Astrocyte (in vitro differentiated cells and primary cell): ENCODE measurements around the gene OR1I1. TPM values are rescaled to one million over a fixed set of nuclear protein-coding genes. Genes with fewer than 3 reads are reported as not detected.

Experiments
- DNase-seq: peaks from one replicate; pipeline ENCODE4 v3.0.0-alpha.2; 2010; ENCODE audit warnings: low read depth
- FAIRE-seq: peaks from 2 replicates; lab custom pipeline; 2011; peaks lifted over from hg19 to GRCh38; lab: Jason Lieb, UNC
- H2AFZ ChIP-seq: 2 replicates; pipeline ENCODE4 v1.6.0; 2012; ENCODE audit warnings: low read depth, low read length, inconsistent platforms
- H3K27ac ChIP-seq: 2 replicates; pipeline ENCODE4 v1.5.1; 2011; ENCODE audit warnings: low read depth, low read length, inconsistent platforms
- H3K27me3 ChIP-seq: 2 replicates; pipeline ENCODE4 v1.6.0; 2011; ENCODE audit warnings: low read length, inconsistent platforms; ENCODE audit not compliant: insufficient read depth
- H3K36me3 ChIP-seq: 2 replicates; pipeline ENCODE4 v1.5.1; 2011; ENCODE audit warnings: low read length, inconsistent platforms; ENCODE audit not compliant: insufficient read depth
- H3K4me1 ChIP-seq: 2 replicates; pipeline ENCODE4 v1.5.1; 2011; ENCODE audit warnings: low read length, inconsistent platforms; ENCODE audit not compliant: insufficient read depth
- H3K4me2 ChIP-seq: 2 replicates; pipeline ENCODE4 v1.6.0; 2012; ENCODE audit warnings: low read length, inconsistent platforms
- H3K4me3 ChIP-seq: 2 replicates; pipeline ENCODE4 v1.5.1; 2011; ENCODE audit warnings: low read depth, mild to moderate bottlenecking, low read length, inconsistent platforms; ENCODE audit not compliant: insufficient read depth
- H3K79me2 ChIP-seq: 2 replicates; pipeline ENCODE4 v1.6.0; 2012; ENCODE audit warnings: mild to moderate bottlenecking, low read length, inconsistent platforms; ENCODE audit not compliant: insufficient read depth
- H3K9ac ChIP-seq: 2 replicates; pipeline ENCODE4 v1.6.0; 2012; ENCODE audit warnings: mild to moderate bottlenecking, low read length, inconsistent platforms
- H3K9me3 ChIP-seq: 2 replicates; pipeline ENCODE4 v1.5.1; 2012; ENCODE audit warnings: low read depth, mild to moderate bottlenecking, low read length, inconsistent platforms; ENCODE audit not compliant: insufficient read depth
- H4K20me1 ChIP-seq: 2 replicates; pipeline ENCODE4 v1.6.0; 2012; ENCODE audit warnings: low read length, inconsistent platforms; ENCODE audit not compliant: insufficient read depth
- H3K27ac Mint-ChIP-seq: one replicate; pipeline ENCODE4 v1.8.0; 2021; ENCODE audit warnings: mild to moderate bottlenecking, mixed read lengths; ENCODE audit not compliant: unreplicated experiment
- H3K27me3 Mint-ChIP-seq: one replicate; pipeline ENCODE4 v1.8.0; 2021; ENCODE audit warnings: low read depth, mixed read lengths; ENCODE audit not compliant: unreplicated experiment
- H3K36me3 Mint-ChIP-seq: one replicate; pipeline ENCODE4 v1.8.0; 2021; ENCODE audit warnings: low read depth, mixed read lengths; ENCODE audit not compliant: unreplicated experiment
- H3K4me1 Mint-ChIP-seq: one replicate; pipeline ENCODE4 v1.8.0; 2021; ENCODE audit warnings: low read depth, mixed read lengths; ENCODE audit not compliant: unreplicated experiment
- H3K4me3 Mint-ChIP-seq: one replicate; pipeline ENCODE4 v1.8.0; 2021; ENCODE audit warnings: mild to moderate bottlenecking, moderate library complexity, mixed read lengths; ENCODE audit not compliant: unreplicated experiment
- H3K9me3 Mint-ChIP-seq: one replicate; pipeline ENCODE4 v1.8.0; 2021; ENCODE audit warnings: mild to moderate bottlenecking, mixed read lengths; ENCODE audit not compliant: unreplicated experiment
- CTCF ChIP-seq: IDR thresholded peaks from 2 replicates; pipeline ENCODE4 v1.5.1; 2011; ENCODE audit warnings: low read depth, mild to moderate bottlenecking, inconsistent platforms, low read length, moderate library complexity; ENCODE audit not compliant: insufficient read depth
- EZH2 ChIP-seq: IDR thresholded peaks from 2 replicates; pipeline ENCODE4 v1.6.1; 2012; ENCODE audit warnings: mild to moderate bottlenecking, low read length, inconsistent platforms; ENCODE audit not compliant: insufficient read depth
- total RNA-seq: library from RNA; stranded (reverse); gene quantifications from 2 replicates; pipeline ENCODE4 v1.2.1, GENCODE V29; 2021

Gene OR1I1
- total RNA-seq, 1 donor from 2014 or later, result not detected

GRCh38 chr19:15123900-15124299, 41.9 kb downstream of the OR1I1 start:
- H2AFZ ChIP-seq, result no peak overlapping the region
- H3K4me3 ChIP-seq, result no peak overlapping the region
- no peaks in the 10 kb centered on the region for H3K27me3 ChIP-seq
- H3K27ac ChIP-seq, result no peak overlapping the region
- Mint-ChIP-seq H3K9me3 (no peaks in the 10 kb centered on the region), H3K27me3 (peaks cover 1% of the 10 kb centered on the region), H3K4me3 (peak overlapping the region; percentile 98), H3K27ac (peak overlapping the region; percentile 41), H3K36me3 (peaks cover 16% of the 10 kb centered on the region), H3K4me1 (peaks cover 4% of the 10 kb centered on the region)
- H3K4me1 ChIP-seq, result peaks cover 15% of the 10 kb centered on the region
- H3K4me2 ChIP-seq, result peak overlapping the region; percentile 98
- H3K9ac ChIP-seq, result peak overlapping the region; percentile 88
- TF ChIP-seq CTCF (no peak), EZH2 (no peak)
- H3K79me2 ChIP-seq, result peaks cover 20% of the 10 kb centered on the region
- peaks cover under 1% of the 10 kb centered on the region for H3K36me3 ChIP-seq
- no peaks in the 10 kb centered on the region for H3K9me3 ChIP-seq
- FAIRE-seq, result no peak
- peaks cover 7% of the 10 kb centered on the region for H4K20me1 ChIP-seq
- DNase-seq, result no peak

- H3K4me1 ChIP-seq, result peaks cover 15% of the 10 kb centered on the region
- H3K9ac ChIP-seq, result peak overlapping the region; percentile 88
- H4K20me1 ChIP-seq, result peaks cover 7% of the 10 kb centered on the region
- H3K4me1 Mint-ChIP-seq, result peaks cover 4% of the 10 kb centered on the region
- peak overlapping the region; percentile 98 for H3K4me2 ChIP-seq
- no peaks in the 10 kb centered on the region for H3K27me3 ChIP-seq
- peaks cover 2% of the 10 kb centered on the region for H3K27me3 Mint-ChIP-seq
- H3K36me3 ChIP-seq, result no peaks in the 10 kb centered on the region
- TF ChIP-seq CTCF, result no peak
- TF ChIP-seq EZH2, result no peak
- no peaks in the 10 kb centered on the region for H3K9me3 Mint-ChIP-seq
- peaks cover 20% of the 10 kb centered on the region for H3K79me2 ChIP-seq
- peak overlapping the region; percentile 88 for H3K4me3 ChIP-seq
- FAIRE-seq, result no peak
- peak overlapping the region; percentile 95 for H3K27ac Mint-ChIP-seq
- peak overlapping the region; percentile 96 for H2AFZ ChIP-seq
- peak overlapping the region; percentile 76 for H3K27ac ChIP-seq
- DNase-seq, result no peak
- peak overlapping the region; percentile 98 for H3K4me3 Mint-ChIP-seq
- no peaks in the 10 kb centered on the region for H3K9me3 ChIP-seq
- peaks cover 14% of the 10 kb centered on the region for H3K36me3 Mint-ChIP-seq
These were observed 42.7 kb downstream of the OR1I1 start for GRCh38 chr19:15124572-15125231.
